ENCODE data around the gene FEZF1. TPM values are rescaled to one million over a fixed set of nuclear protein-coding genes. Genes with fewer than 3 reads are reported as not detected.

The FEZF1 gene
- total and polyA plus RNA-seq, 2 experiments from 2014 or later, result 0.13 TPM; not detected in 1

DNA sequence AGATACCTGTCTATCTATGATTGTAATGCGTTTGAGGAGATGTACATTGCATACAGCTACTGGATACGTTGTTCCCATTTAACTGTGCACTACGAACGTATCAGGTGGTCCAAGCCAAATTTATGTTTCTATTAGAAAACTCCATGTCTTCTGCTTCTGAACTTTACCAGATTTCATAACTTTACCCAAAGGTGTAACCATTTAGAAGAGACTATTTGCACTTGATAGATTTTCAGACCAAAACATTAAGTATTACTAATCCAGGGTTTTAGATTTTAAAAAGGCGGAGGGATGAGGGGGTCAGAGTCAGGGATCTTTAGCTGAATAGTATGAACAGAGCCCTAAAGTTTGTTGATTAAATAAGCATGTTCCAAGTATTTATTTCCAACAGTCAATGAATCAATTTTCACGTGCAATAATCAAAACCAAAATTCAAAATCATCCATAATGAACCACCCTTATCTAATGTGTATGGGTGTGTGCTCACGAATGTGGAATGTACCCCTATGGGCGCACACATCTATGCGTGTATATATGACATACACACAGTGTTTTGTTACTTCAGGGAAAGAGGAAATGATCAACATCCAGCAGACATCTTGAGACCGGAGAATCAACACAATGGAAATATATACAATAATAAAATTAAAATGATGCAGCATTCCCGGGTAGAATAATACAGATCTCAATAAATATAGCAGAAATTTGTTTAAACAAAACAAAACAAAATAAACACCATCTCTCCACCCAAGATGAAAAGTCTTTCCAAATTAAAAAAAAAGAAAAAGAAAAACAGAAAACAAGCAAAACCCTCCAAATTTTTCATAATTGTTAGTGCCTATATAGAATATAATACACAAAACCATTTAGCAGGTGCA is 3.4 kb downstream of the FEZF1 start:
- H3K79me2 ChIP-seq, result no peaks in the 10 kb centered on the region
- no peaks in the 10 kb centered on the region for H3K9me2 ChIP-seq (replicated peaks; ENCODE audit: insufficient read depth)
- TF ChIP-seq EZH2 (IDR thresholded peaks at IDR 0.05; ENCODE audit: borderline replicate concordance) (no peak), EZH2phosphoT487 (IDR thresholded peaks at IDR 0.05; ENCODE audit: low read depth, severe bottlenecking, unreplicated experiment) (no peak)
- TF ChIP-seq, protein P1, sequence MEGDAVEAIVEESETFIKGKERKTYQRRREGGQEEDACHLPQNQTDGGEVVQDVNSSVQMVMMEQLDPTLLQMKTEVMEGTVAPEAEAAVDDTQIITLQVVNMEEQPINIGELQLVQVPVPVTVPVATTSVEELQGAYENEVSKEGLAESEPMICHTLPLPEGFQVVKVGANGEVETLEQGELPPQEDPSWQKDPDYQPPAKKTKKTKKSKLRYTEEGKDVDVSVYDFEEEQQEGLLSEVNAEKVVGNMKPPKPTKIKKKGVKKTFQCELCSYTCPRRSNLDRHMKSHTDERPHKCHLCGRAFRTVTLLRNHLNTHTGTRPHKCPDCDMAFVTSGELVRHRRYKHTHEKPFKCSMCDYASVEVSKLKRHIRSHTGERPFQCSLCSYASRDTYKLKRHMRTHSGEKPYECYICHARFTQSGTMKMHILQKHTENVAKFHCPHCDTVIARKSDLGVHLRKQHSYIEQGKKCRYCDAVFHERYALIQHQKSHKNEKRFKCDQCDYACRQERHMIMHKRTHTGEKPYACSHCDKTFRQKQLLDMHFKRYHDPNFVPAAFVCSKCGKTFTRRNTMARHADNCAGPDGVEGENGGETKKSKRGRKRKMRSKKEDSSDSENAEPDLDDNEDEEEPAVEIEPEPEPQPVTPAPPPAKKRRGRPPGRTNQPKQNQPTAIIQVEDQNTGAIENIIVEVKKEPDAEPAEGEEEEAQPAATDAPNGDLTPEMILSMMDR (IDR thresholded peaks at IDR 0.05; ENCODE audit: poor library complexity), result no peak
- no peaks in the 10 kb centered on the region for H4K20me1 ChIP-seq (ENCODE audit: insufficient read depth, poor library complexity, severe bottlenecking)
- H3K27ac ChIP-seq, result no peak overlapping the region
- no peak overlapping the region for H2AFZ ChIP-seq
- H3K4me2 ChIP-seq, result no peak overlapping the region
- no peak for DNase-seq (ENCODE audit: low spot score)
- no peaks in the 10 kb centered on the region for H3K9me3 ChIP-seq (ENCODE audit: low read depth)
- WGBS (ENCODE audit: low lambda C conversion rate, missing lambda C conversion rate), result 37% methylated on average over 11 of the region's 11 CpGs
- H3K4me1 ChIP-seq (ENCODE audit: insufficient read depth), result peaks cover 25% of the 10 kb centered on the region
- H3K27me3 ChIP-seq, result peaks cover 100% of the 10 kb centered on the region
- no peaks in the 10 kb centered on the region for H3K36me3 ChIP-seq (replicated peaks; ENCODE audit: insufficient read depth, low read depth)
- no peak overlapping the region for H3K4me3 ChIP-seq

DNA sequence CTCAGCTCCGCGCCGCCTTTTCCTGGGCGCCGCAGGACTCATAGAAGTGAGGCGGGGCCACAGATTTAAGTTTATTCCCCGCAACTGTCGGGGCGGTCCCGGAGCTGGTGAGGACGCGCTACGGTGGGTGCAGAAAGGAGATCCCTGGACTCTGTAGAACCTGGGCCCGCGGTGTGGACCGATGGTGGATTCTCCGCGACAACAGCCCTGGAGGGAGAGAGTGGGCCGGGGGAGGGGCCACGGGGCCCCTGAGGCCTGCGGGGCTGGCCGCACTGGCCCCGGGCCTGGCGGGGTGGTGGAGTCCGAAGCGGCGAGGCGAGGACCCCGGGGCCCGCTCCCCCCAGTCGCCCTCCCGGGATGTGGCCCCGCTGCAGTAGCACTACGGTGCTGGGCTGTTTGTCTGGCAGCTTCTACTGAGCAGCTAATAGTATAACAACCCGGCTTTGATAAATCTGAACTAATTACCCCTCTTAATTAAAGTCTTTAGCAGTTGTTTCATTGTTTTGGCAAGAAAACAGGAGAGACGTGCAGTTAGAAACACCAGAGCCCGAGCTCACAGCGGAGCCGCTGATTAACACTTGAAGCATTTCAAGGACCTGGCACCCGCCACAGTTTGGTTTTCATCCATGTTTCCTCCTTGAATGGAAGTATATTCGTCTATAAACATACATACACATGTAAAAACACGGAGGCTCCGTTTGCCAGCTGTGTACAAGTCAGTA is 4.2 kb downstream of the FEZF1 start:
- Histone ChIP-seq H3K9me2 (replicated peaks; ENCODE audit: insufficient read depth) (no peaks in the 10 kb centered on the region), H4K20me1 (ENCODE audit: insufficient read depth, poor library complexity, severe bottlenecking) (no peaks in the 10 kb centered on the region), H3K27ac (no peak overlapping the region), H2AFZ (peak overlapping the region; percentile 40), H3K79me2 (no peaks in the 10 kb centered on the region), H3K36me3 (replicated peaks; ENCODE audit: insufficient read depth, low read depth) (no peaks in the 10 kb centered on the region), H3K4me1 (ENCODE audit: insufficient read depth) (peaks cover 17% of the 10 kb centered on the region), H3K27me3 (peaks cover 100% of the 10 kb centered on the region), H3K4me2 (peak overlapping the region; percentile 74), H3K9me3 (ENCODE audit: low read depth) (no peaks in the 10 kb centered on the region), H3K4me3 (no peak overlapping the region)
- TF ChIP-seq EZH2phosphoT487 (IDR thresholded peaks at IDR 0.05; ENCODE audit: low read depth, severe bottlenecking, unreplicated experiment) (peak; percentile 75), EZH2 (IDR thresholded peaks at IDR 0.05; ENCODE audit: borderline replicate concordance) (peak; percentile 100)
- TF ChIP-seq, protein P1 (IDR thresholded peaks at IDR 0.05; ENCODE audit: poor library complexity), result no peak
- 2% methylated on average over 29 of the region's 43 CpGs for WGBS (ENCODE audit: low lambda C conversion rate, missing lambda C conversion rate)
- no peak for DNase-seq (ENCODE audit: low spot score)

DNA sequence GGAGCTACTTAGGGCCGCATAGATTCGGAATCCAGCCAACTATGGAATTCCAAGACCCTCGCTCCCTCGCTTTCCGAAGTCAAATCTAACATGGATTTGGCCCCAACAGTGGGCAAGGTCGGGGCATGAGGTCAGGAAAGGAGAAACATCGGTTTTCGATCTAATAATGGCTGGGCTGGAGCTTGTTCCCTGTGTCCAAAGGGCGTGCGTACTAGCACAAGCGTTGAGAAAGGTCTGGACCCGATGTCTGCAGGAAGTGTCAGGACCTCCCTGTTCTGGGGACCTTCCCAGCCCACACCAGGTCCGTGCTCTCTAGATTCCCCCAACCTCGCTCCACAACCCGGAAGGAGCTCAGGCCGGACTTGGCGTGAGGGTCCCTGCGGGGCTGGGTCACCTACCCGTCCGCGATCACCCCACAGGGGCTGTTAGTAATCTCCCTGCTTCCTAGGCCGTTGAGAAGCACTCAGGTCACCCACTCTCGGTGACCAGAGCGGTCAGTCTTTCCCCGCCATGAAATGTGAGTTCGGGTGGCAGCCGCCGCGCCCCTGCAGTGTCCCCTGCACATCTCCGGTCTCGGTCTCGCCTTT is 4.8 kb downstream of the FEZF1 start:
- Histone ChIP-seq H3K27me3 (peaks cover 97% of the 10 kb centered on the region), H3K9me2 (replicated peaks; ENCODE audit: insufficient read depth) (no peaks in the 10 kb centered on the region), H4K20me1 (ENCODE audit: insufficient read depth, poor library complexity, severe bottlenecking) (no peaks in the 10 kb centered on the region), H2AFZ (peak overlapping the region; percentile 40), H3K27ac (no peak overlapping the region), H3K4me2 (peak overlapping the region; percentile 74), H3K9me3 (ENCODE audit: low read depth) (no peaks in the 10 kb centered on the region), H3K36me3 (replicated peaks; ENCODE audit: insufficient read depth, low read depth) (no peaks in the 10 kb centered on the region), H3K4me1 (ENCODE audit: insufficient read depth) (peaks cover 11% of the 10 kb centered on the region), H3K4me3 (no peak overlapping the region), H3K79me2 (no peaks in the 10 kb centered on the region)
- 4% methylated on average over 30 of the region's 32 CpGs for WGBS (ENCODE audit: low lambda C conversion rate, missing lambda C conversion rate)
- TF ChIP-seq EZH2 (IDR thresholded peaks at IDR 0.05; ENCODE audit: borderline replicate concordance) (no peak), EZH2phosphoT487 (IDR thresholded peaks at IDR 0.05; ENCODE audit: low read depth, severe bottlenecking, unreplicated experiment) (peak; percentile 30)
- no peak for DNase-seq (ENCODE audit: low spot score)

Measured in hepatocyte (in vitro differentiated cells).